Colonic mucosa (tissue), 4 donors: ENCODE data around the gene UTP11. TPM values are rescaled to one million over a fixed set of nuclear protein-coding genes. Genes with fewer than 3 reads are reported as not detected.

ENCODE experiments used
- DNase-seq: peaks from one replicate; pipeline ENCODE4 v3.0.0-alpha.2; 2020
- H3K27ac ChIP-seq: fragments of 200-600 bp; one replicate; pipeline ENCODE4 v1.8.0; 2021
- H3K27me3 ChIP-seq: fragments of 200-600 bp; one replicate; pipeline ENCODE4 v1.8.0; 2021
- H3K36me3 ChIP-seq: fragments of 200-600 bp; one replicate; pipeline ENCODE4 v1.8.0; 2021
- H3K4me1 ChIP-seq: fragments of 200-600 bp; one replicate; pipeline ENCODE4 v1.8.0; 2021; ENCODE audit warnings: mild to moderate bottlenecking
- H3K4me3 ChIP-seq: fragments of 200-600 bp; one replicate; pipeline ENCODE4 v1.8.0; 2021
- H3K9ac ChIP-seq, 2 donors: one replicate each; pipeline ENCODE4 v1.7.0; 2013; ENCODE audit warnings: control low read depth in 2 of 2, low read depth in 2 of 2, low read length in 2 of 2
- H3K9me3 ChIP-seq: fragments of 200-600 bp; one replicate; pipeline ENCODE4 v1.8.0; 2021
- CTCF ChIP-seq: fragments of 200-600 bp; IDR thresholded peaks from one replicate; pipeline ENCODE4 v1.8.0; 2022; ENCODE audit warnings: antibody characterized with exemption, mild to moderate bottlenecking
- intact Hi-C: fragments of 100-400 bp; cut with DNase I; formaldehyde crosslinking; loops from one replicate; pipeline ENCODE4 v1.14.1; 2022
- total RNA-seq, 2 donors: library from RNA; stranded (reverse); fragmentation: NEBNext Ultra II Directional in 1 of 2; extraction: Animal tissue kit (Norgen Biotek cat#: 25700) in 1 of 2; gene quantifications; one replicate each; pipeline ENCODE4 v1.2.1, GENCODE V29; 2021
- donor health status: healthy.
- donor health status: DM: no; HTN: no; CAD: no.
- donor health status: DM: no; HTN: no; CAD: no.

Gene UTP11
- total RNA-seq, 2 donors from 2014 or later: 18.4 to 25.6 TPM

DNA sequence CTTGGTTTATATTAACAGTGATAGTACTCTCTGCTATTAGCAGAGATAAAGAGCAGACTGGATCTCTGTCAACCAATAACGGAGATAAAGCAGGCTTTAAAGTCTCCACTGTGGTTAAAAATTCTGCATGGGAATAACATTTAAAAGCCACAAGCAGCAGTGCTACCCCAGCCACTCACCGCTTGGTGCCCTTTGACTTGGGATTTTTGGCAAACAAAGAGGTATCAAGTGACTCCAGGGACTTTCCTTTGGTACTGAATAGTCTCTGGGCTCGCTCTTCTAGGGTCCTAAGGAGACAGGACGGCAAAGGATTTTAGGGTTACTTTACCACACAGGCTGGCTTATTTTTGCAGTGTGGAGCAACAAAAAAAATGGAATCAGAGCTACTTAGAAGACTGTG lies 34.0 kb upstream of the UTP11 start:
- H3K4me1 ChIP-seq: no peaks in the 10 kb centered on the region
- no peak for DNase-seq
- H3K27ac ChIP-seq: no peak overlapping the region
- H3K9ac ChIP-seq: no peak overlapping the region
- H3K27me3 ChIP-seq: no peaks in the 10 kb centered on the region
- peaks cover 5% of the 10 kb centered on the region for H3K36me3 ChIP-seq
- intact Hi-C loops: loop anchor here (5.0 kb wide), 1 partner anchor 86 kb away; no protein-coding TSS in a partner anchor
- H3K9me3 ChIP-seq: no peaks in the 10 kb centered on the region
- H3K4me3 ChIP-seq: no peak overlapping the region
- no peak for TF ChIP-seq CTCF

DNA sequence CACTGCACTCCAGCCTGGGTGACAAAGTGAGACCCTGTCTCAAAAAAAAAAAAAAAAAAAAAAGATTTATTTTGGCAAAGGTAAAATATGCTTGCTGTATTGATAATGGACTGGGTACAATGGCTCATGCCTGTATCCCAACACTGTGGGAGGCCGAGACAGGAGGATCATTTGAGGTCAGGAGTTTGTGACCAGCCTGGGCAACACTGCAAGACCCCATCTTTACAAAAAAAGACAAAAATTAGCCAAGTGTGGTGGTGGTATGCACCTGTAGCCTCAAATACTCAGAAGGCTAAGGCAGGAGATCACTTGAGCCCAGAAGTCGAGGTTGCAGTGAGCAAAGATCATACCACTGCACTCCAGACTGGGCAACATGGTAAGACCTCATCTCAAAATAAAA lies 29.0 kb upstream of the UTP11 start:
- no peaks in the 10 kb centered on the region for H3K9me3 ChIP-seq
- no peak overlapping the region for H3K9ac ChIP-seq
- peaks cover 3% of the 10 kb centered on the region for H3K4me1 ChIP-seq
- no peak for TF ChIP-seq CTCF
- DNase-seq: no peak
- intact Hi-C loops: no loop called here
- no peak overlapping the region for H3K4me3 ChIP-seq
- H3K27me3 ChIP-seq: no peaks in the 10 kb centered on the region
- no peak overlapping the region for H3K27ac ChIP-seq
- H3K36me3 ChIP-seq: peaks cover 5% of the 10 kb centered on the region

DNA sequence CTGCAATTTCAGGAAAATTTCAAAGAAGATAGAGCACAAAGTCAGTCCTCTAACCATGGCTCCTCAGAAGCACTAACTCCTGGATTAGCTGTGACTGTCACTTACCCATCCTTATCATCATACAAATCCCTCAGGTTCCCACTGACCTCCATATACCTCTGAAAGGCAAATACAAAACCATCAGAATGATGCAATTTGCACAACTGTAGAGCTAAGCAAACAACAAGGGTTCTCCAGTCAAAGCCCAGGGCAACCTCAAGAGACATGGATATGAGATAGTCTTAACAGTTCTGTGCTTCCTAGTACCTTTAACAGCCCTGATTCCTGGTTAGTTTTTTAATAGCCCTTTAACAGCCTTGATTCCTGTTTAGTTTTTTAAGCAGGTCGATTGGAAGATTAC lies 24.9 kb upstream of the UTP11 start:
- no peak for TF ChIP-seq CTCF
- intact Hi-C loops: no loop called here
- DNase-seq: no peak

GRCh38 chr1:37989361-37989930 lies 23.1 kb upstream of the UTP11 start:
- DNase-seq: peak; percentile 57
- H3K36me3 ChIP-seq: no peaks in the 10 kb centered on the region
- H3K9ac ChIP-seq: peak overlapping the region; percentile 56 to 89
- no peaks in the 10 kb centered on the region for H3K9me3 ChIP-seq
- no peaks in the 10 kb centered on the region for H3K27me3 ChIP-seq
- H3K4me1 ChIP-seq: peaks cover 7% of the 10 kb centered on the region
- TF ChIP-seq CTCF: no peak
- peak overlapping the region; percentile 22 for H3K27ac ChIP-seq
- H3K4me3 ChIP-seq: peak overlapping the region; percentile 82
- intact Hi-C loops: no loop called here

More for the DNA sequence above, 24.9 kb upstream of the UTP11 start:
- Histone ChIP-seq H3K4me3 (no peak overlapping the region), H3K36me3 (no peaks in the 10 kb centered on the region), H3K27me3 (no peaks in the 10 kb centered on the region), H3K9me3 (no peaks in the 10 kb centered on the region), H3K27ac (no peak overlapping the region), H3K9ac (no peak overlapping the region), H3K4me1 (peaks cover 7% of the 10 kb centered on the region)

- no peaks in the 10 kb centered on the region for H3K27me3 ChIP-seq
- no peak for DNase-seq
- peak overlapping the region; percentile 22 to 84 for H3K9ac ChIP-seq
- H3K9me3 ChIP-seq: no peaks in the 10 kb centered on the region
- H3K27ac ChIP-seq: peak overlapping the region; percentile 75
- intact Hi-C loops: no loop called here
- no peak overlapping the region for H3K4me3 ChIP-seq
- no peaks in the 10 kb centered on the region for H3K4me1 ChIP-seq
- no peak for TF ChIP-seq CTCF
- H3K36me3 ChIP-seq: no peaks in the 10 kb centered on the region
Observed at GRCh38 chr1:37994886-37995566, 17.5 kb upstream of the UTP11 start.
